Suprapubic skin (tissue), 4 donors: ENCODE data around the gene BBLN.

Experiments
- POLR2A ChIP-seq, 2 donors: fragments of 450-650 bp; IDR thresholded peaks; one replicate each; pipeline ENCODE4 v1.6.1; 2017; ENCODE audit warnings: antibody characterized with exemption in 2 of 2, mild to moderate bottlenecking in 2 of 2, moderate library complexity in 2 of 2
- POLR2AphosphoS5 ChIP-seq, 3 donors: sonication (generic); formaldehyde crosslinking; IDR thresholded peaks; one replicate each; pipeline ENCODE4 v1.6.1; 2017; ENCODE audit warnings: antibody characterized with exemption in 3 of 3
- TF ChIP-seq, protein P1 (sequence below), 2 donors: fragments of 200-600 bp in 1 of 2; fragments of 450-650 bp in 1 of 2; sonication (generic) in 1 of 2; IDR thresholded peaks; one replicate each; pipeline ENCODE4 v1.5.1; 2016 to 2019; ENCODE audit warnings: antibody characterized with exemption in 2 of 2, mild to moderate bottlenecking in 1 of 2, moderate library complexity in 1 of 2

GRCh38 chr9:128167209-128167608 lies 7.1 kb downstream of the BBLN start:
- TF ChIP-seq POLR2AphosphoS5 (IDR thresholded peaks at IDR 0.05) (no peak), POLR2A (IDR thresholded peaks at IDR 0.05) (no peak)
- TF ChIP-seq, protein P1, sequence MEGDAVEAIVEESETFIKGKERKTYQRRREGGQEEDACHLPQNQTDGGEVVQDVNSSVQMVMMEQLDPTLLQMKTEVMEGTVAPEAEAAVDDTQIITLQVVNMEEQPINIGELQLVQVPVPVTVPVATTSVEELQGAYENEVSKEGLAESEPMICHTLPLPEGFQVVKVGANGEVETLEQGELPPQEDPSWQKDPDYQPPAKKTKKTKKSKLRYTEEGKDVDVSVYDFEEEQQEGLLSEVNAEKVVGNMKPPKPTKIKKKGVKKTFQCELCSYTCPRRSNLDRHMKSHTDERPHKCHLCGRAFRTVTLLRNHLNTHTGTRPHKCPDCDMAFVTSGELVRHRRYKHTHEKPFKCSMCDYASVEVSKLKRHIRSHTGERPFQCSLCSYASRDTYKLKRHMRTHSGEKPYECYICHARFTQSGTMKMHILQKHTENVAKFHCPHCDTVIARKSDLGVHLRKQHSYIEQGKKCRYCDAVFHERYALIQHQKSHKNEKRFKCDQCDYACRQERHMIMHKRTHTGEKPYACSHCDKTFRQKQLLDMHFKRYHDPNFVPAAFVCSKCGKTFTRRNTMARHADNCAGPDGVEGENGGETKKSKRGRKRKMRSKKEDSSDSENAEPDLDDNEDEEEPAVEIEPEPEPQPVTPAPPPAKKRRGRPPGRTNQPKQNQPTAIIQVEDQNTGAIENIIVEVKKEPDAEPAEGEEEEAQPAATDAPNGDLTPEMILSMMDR (IDR thresholded peaks at IDR 0.05), result no peak
